ENCODE results near the gene CEACAM18. TPM values are rescaled to one million over a fixed set of nuclear protein-coding genes. Genes with fewer than 3 reads are reported as not detected.

The CEACAM18 gene
- total RNA-seq, 1 experiment from 2014 or later, result not detected

DNA sequence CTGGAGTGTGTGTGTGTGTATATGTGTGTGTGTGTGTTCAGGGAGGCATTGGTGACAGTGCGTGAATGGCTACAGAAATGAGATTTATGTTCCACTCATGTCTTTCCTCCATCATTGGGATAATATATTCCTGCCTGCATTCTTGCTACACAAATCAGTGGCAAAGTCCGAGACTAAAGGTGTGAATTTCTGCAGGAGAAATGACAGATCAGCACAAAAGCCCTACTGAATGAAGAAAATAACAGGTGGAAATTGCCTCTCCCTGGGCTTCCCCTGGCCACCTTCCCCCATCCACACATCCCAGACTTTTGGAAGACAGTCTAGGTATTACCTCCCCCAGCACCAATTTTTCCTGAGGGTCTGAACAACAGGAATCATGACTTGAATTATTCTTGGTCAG lies 43.0 kb downstream of the CEACAM18 start:
- no peak for DNase-seq
- Histone ChIP-seq H3K9ac (ENCODE audit: low read length) (no peak overlapping the region), H3K9me2 (replicated peaks; ENCODE audit: insufficient read depth, low read length) (no peaks in the 10 kb centered on the region), H3K4me1 (ENCODE audit: low read length) (no peaks in the 10 kb centered on the region), H3K79me2 (ENCODE audit: low read length) (no peaks in the 10 kb centered on the region), H3K4me2 (ENCODE audit: low read depth, low read length, poor library complexity, severe bottlenecking) (no peak overlapping the region), H4K20me1 (ENCODE audit: insufficient read depth, low read depth, low read length) (no peaks in the 10 kb centered on the region), H3K27ac (ENCODE audit: low read length) (no peak overlapping the region), H2AFZ (ENCODE audit: low read length) (no peak overlapping the region), H3K4me3 (ENCODE audit: low read length) (no peak overlapping the region), H3K9me3 (ENCODE audit: low read length) (no peaks in the 10 kb centered on the region), H3K27me3 (ENCODE audit: low read length) (no peaks in the 10 kb centered on the region), H3K36me3 (ENCODE audit: insufficient read depth, low read length) (no peaks in the 10 kb centered on the region)

GRCh38 chr19:51521781-51522180 lies 43.4 kb downstream of the CEACAM18 start:
- no peak overlapping the region for H2AFZ ChIP-seq (ENCODE audit: low read length)
- no peaks in the 10 kb centered on the region for H3K36me3 ChIP-seq (ENCODE audit: insufficient read depth, low read length)
- H3K4me3 ChIP-seq (ENCODE audit: low read length), result no peak overlapping the region
- no peaks in the 10 kb centered on the region for H3K9me2 ChIP-seq (replicated peaks; ENCODE audit: insufficient read depth, low read length)
- no peaks in the 10 kb centered on the region for H3K79me2 ChIP-seq (ENCODE audit: low read length)
- no peak overlapping the region for H3K9ac ChIP-seq (ENCODE audit: low read length)
- H3K27ac ChIP-seq (ENCODE audit: low read length), result no peak overlapping the region
- no peaks in the 10 kb centered on the region for H3K27me3 ChIP-seq (ENCODE audit: low read length)
- DNase-seq, result no peak
- no peaks in the 10 kb centered on the region for H3K9me3 ChIP-seq (ENCODE audit: low read length)
- H3K4me2 ChIP-seq (ENCODE audit: low read depth, low read length, poor library complexity, severe bottlenecking), result no peak overlapping the region
- no peaks in the 10 kb centered on the region for H3K4me1 ChIP-seq (ENCODE audit: low read length)
- no peaks in the 10 kb centered on the region for H4K20me1 ChIP-seq (ENCODE audit: insufficient read depth, low read depth, low read length)

DNA sequence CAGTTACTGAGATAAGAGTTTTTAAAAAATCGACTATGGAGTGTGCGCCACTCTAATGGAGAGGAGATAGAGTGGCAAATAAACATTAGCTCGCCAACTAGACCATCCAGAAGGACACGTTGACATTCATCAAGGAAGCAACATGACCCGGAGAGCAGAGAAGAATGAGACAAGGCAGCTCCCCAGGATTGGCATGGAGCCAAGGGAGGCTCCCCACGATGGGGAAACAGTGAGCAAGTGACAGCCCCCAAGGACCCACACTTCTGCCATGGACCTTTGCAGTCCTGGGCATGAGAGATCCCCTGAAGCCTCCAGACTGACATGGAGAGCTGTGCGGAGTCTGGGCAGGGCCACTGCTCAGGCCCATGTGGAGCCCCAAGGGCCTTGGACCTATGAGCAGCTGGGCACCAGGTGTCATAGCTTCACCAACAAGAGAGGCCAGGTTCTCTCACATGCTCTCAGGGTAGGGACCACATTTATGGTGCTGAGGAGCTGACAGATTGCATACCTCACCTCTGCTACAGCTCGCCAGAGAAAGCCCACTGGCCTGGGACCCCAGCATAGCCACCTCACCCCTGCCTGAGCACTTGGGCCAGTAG lies 46.4 kb downstream of the CEACAM18 start:
- H3K9me3 ChIP-seq (ENCODE audit: low read length), result no peaks in the 10 kb centered on the region
- no peaks in the 10 kb centered on the region for H3K79me2 ChIP-seq (ENCODE audit: low read length)
- DNase-seq, result no peak
- H3K4me2 ChIP-seq (ENCODE audit: low read depth, low read length, poor library complexity, severe bottlenecking), result no peak overlapping the region
- no peak overlapping the region for H3K9ac ChIP-seq (ENCODE audit: low read length)
- H3K4me3 ChIP-seq (ENCODE audit: low read length), result no peak overlapping the region
- no peak overlapping the region for H3K27ac ChIP-seq (ENCODE audit: low read length)
- H4K20me1 ChIP-seq (ENCODE audit: insufficient read depth, low read depth, low read length), result no peaks in the 10 kb centered on the region
- H3K36me3 ChIP-seq (ENCODE audit: insufficient read depth, low read length), result no peaks in the 10 kb centered on the region
- H2AFZ ChIP-seq (ENCODE audit: low read length), result no peak overlapping the region
- H3K9me2 ChIP-seq (replicated peaks; ENCODE audit: insufficient read depth, low read length), result no peaks in the 10 kb centered on the region
- H3K27me3 ChIP-seq (ENCODE audit: low read length), result no peaks in the 10 kb centered on the region
- H3K4me1 ChIP-seq (ENCODE audit: low read length), result no peaks in the 10 kb centered on the region

DNA sequence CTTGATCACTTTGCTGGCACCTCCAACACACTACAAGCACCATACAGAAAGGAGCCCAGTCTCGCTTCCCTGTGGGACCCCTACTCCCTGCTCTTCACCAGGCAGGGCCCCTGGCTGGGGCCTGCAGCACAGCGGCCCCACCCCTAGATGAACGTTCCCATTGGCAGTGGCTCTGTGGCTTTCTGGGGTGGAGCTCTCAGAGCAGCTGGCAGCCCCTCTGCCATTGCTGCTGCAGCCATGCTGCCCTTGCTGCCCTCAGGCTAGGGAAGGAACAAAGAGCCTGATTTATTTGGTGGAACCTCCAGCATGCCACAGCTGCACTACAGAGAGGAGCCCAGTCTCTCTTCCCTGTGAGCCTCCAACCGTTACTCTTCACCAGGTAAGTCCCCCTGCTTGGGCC lies 47.3 kb downstream of the CEACAM18 start:
- H3K9me3 ChIP-seq (ENCODE audit: low read length), result no peaks in the 10 kb centered on the region
- DNase-seq, result no peak
- no peak overlapping the region for H2AFZ ChIP-seq (ENCODE audit: low read length)
- no peak overlapping the region for H3K27ac ChIP-seq (ENCODE audit: low read length)
- no peaks in the 10 kb centered on the region for H3K4me1 ChIP-seq (ENCODE audit: low read length)
- no peak overlapping the region for H3K4me3 ChIP-seq (ENCODE audit: low read length)
- no peak overlapping the region for H3K4me2 ChIP-seq (ENCODE audit: low read depth, low read length, poor library complexity, severe bottlenecking)
- H4K20me1 ChIP-seq (ENCODE audit: insufficient read depth, low read depth, low read length), result no peaks in the 10 kb centered on the region
- H3K27me3 ChIP-seq (ENCODE audit: low read length), result no peaks in the 10 kb centered on the region
- no peak overlapping the region for H3K9ac ChIP-seq (ENCODE audit: low read length)
- H3K36me3 ChIP-seq (ENCODE audit: insufficient read depth, low read length), result no peaks in the 10 kb centered on the region
- H3K79me2 ChIP-seq (ENCODE audit: low read length), result no peaks in the 10 kb centered on the region
- H3K9me2 ChIP-seq (replicated peaks; ENCODE audit: insufficient read depth, low read length), result no peaks in the 10 kb centered on the region

DNA sequence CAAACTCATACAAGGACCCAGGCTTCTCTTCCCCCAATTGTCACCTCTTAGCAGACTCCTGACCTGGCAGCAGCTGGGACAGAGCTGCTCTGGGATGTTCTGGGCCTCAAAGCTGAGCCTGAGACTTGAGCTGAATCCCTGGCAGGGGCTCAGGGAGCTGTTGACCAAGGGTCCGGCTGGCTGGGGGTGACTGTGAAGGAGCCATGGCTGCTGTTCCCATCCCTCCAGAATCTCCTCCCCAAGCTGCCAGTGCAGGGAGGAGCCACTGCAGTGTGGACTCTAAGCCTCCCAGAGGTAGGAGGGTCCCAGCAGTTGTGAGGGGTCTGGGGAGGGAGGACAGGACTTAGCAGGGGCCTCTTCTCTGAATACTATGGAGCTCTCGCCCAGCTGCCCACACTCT lies 51.0 kb downstream of the CEACAM18 start:
- Histone ChIP-seq H3K27ac (ENCODE audit: low read length) (no peak overlapping the region), H3K79me2 (ENCODE audit: low read length) (no peaks in the 10 kb centered on the region), H3K27me3 (ENCODE audit: low read length) (no peaks in the 10 kb centered on the region), H2AFZ (ENCODE audit: low read length) (no peak overlapping the region), H3K9me2 (replicated peaks; ENCODE audit: insufficient read depth, low read length) (no peaks in the 10 kb centered on the region), H3K36me3 (ENCODE audit: insufficient read depth, low read length) (no peaks in the 10 kb centered on the region), H3K4me1 (ENCODE audit: low read length) (no peaks in the 10 kb centered on the region), H4K20me1 (ENCODE audit: insufficient read depth, low read depth, low read length) (no peaks in the 10 kb centered on the region), H3K9ac (ENCODE audit: low read length) (no peak overlapping the region), H3K4me2 (ENCODE audit: low read depth, low read length, poor library complexity, severe bottlenecking) (no peak overlapping the region), H3K9me3 (ENCODE audit: low read length) (no peaks in the 10 kb centered on the region), H3K4me3 (ENCODE audit: low read length) (no peak overlapping the region)
- DNase-seq, result no peak

- Histone ChIP-seq H2AFZ (ENCODE audit: low read length) (no peak overlapping the region), H3K9me2 (replicated peaks; ENCODE audit: insufficient read depth, low read length) (no peaks in the 10 kb centered on the region), H3K4me1 (ENCODE audit: low read length) (no peaks in the 10 kb centered on the region), H3K4me2 (ENCODE audit: low read depth, low read length, poor library complexity, severe bottlenecking) (no peak overlapping the region), H3K4me3 (ENCODE audit: low read length) (no peak overlapping the region), H3K79me2 (ENCODE audit: low read length) (no peaks in the 10 kb centered on the region), H3K27me3 (ENCODE audit: low read length) (no peaks in the 10 kb centered on the region), H3K27ac (ENCODE audit: low read length) (no peak overlapping the region), H4K20me1 (ENCODE audit: insufficient read depth, low read depth, low read length) (no peaks in the 10 kb centered on the region), H3K9me3 (ENCODE audit: low read length) (no peaks in the 10 kb centered on the region), H3K36me3 (ENCODE audit: insufficient read depth, low read length) (no peaks in the 10 kb centered on the region), H3K9ac (ENCODE audit: low read length) (no peak overlapping the region)
- no peak for DNase-seq
These were observed 52.3 kb downstream of the CEACAM18 start for GRCh38 chr19:51530616-51531015.

- Histone ChIP-seq H3K9ac (ENCODE audit: low read length) (no peak within 1 kb of the TSS), H3K27me3 (ENCODE audit: low read length) (no peaks in the 10 kb centered on the region), H3K79me2 (ENCODE audit: low read length) (no peaks in the 10 kb centered on the region), H3K4me2 (ENCODE audit: low read depth, low read length, poor library complexity, severe bottlenecking) (no peak within 1 kb of the TSS), H3K9me2 (replicated peaks; ENCODE audit: insufficient read depth, low read length) (no peaks in the 10 kb centered on the region), H2AFZ (ENCODE audit: low read length) (no peak within 1 kb of the TSS), H4K20me1 (ENCODE audit: insufficient read depth, low read depth, low read length) (no peaks in the 10 kb centered on the region), H3K27ac (ENCODE audit: low read length) (no peak within 1 kb of the TSS), H3K4me3 (ENCODE audit: low read length) (no peak within 1 kb of the TSS), H3K4me1 (ENCODE audit: low read length) (no peaks in the 10 kb centered on the region), H3K36me3 (ENCODE audit: insufficient read depth, low read length) (no peaks in the 10 kb centered on the region), H3K9me3 (ENCODE audit: low read length) (no peaks in the 10 kb centered on the region)
- DNase-seq, result peak; percentile 56
These were observed 53.3 kb downstream of the CEACAM18 start, which contains the start of gene SIGLEC6 for GRCh38 chr19:51531349-51532315. Gene SIGLEC6 (minus strand): TSS chr19:51531670. CDS start chr19:51531648, 22 bp downstream.

DNA sequence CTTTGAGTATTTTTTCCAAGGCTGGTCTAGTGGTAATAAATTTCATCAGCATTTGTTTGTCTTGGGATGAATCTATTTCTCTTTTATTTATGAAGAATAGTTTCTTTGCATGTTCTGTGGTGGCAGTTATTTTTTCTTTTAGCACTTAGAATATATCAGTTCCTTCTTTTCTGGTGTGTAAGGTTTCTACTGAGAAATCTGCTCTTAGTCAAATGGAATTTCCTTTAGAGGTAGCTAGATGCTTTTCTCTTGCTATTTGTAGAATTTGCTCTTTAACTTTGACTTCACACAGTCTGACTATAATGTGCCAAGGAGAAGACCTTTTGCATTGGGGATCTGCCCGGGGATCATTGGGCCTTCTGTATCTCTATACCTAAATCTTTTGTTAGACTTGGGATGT lies 57.2 kb downstream of the CEACAM18 start:
- no peaks in the 10 kb centered on the region for H3K9me3 ChIP-seq (ENCODE audit: low read length)
- no peak for DNase-seq
- no peak overlapping the region for H2AFZ ChIP-seq (ENCODE audit: low read length)
- H3K4me2 ChIP-seq (ENCODE audit: low read depth, low read length, poor library complexity, severe bottlenecking), result no peak overlapping the region
- H3K4me3 ChIP-seq (ENCODE audit: low read length), result no peak overlapping the region
- H3K4me1 ChIP-seq (ENCODE audit: low read length), result no peaks in the 10 kb centered on the region
- H3K9me2 ChIP-seq (replicated peaks; ENCODE audit: insufficient read depth, low read length), result no peaks in the 10 kb centered on the region
- H3K27ac ChIP-seq (ENCODE audit: low read length), result no peak overlapping the region
- no peaks in the 10 kb centered on the region for H3K27me3 ChIP-seq (ENCODE audit: low read length)
- H4K20me1 ChIP-seq (ENCODE audit: insufficient read depth, low read depth, low read length), result no peaks in the 10 kb centered on the region
- H3K9ac ChIP-seq (ENCODE audit: low read length), result no peak overlapping the region
- H3K36me3 ChIP-seq (ENCODE audit: insufficient read depth, low read length), result no peaks in the 10 kb centered on the region
- no peaks in the 10 kb centered on the region for H3K79me2 ChIP-seq (ENCODE audit: low read length)

Measured in Karpas-422 (cell line).